Measurements from ENCODE around the gene WDR59.
A peak's percentile ranks its signal among the peaks of the same experiment; 100 is the strongest.
"Not testable (repeated sequence)": the region's sequence is repeated elsewhere in the genome, so short reads cannot be mapped to it uniquely, and the experiment has no call there.

Gene WDR59

DNA sequence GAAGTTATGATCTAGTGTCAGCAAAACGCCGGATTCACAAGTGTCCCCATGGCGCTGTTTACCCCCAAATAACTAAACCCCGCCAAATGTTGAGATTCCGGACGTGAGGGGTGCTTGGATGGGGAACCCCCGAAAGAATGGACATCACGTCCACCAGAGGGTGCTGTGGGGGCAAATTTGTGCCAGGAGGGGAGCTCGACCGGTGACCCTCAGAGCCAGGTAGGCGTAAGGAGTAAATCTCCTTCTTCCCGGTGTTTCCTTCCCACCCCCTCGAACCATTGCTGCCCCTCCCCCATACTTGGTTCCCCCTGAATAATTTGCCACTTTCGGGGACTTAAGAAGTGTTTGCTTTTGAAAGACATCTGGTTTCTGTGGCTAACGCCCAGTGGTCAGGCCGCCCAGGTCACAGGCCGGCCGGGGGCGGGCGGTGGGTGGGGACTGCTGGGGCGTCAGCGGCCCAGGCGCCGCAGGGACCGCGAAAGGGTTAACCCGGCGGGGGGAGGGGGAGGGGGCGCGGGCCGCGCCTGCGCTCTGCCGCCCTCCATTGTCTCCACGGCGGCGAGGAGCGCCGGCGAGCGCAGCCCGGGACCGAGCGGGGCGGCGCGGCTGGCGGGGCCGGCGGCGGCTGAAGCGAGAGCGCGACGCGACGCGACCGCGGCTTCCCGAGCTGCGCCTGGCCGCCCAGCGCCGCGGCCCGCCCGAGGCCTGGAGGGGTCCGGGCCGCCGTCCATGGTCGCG, 13.7 kb upstream of the WDR59 start, which contains the start of gene ZNRF1:
TSS of gene ZNRF1 (plus strand) at position 544 of the 738 bp plus-strand sequence. CDS start 648 bp downstream, outside the sequence.
- Histone ChIP-seq H3K9me3 (ENCODE audit: control insufficient read depth, low read length) (no peaks in the 10 kb centered on the region), H3K27ac (ENCODE audit: low read depth, low read length, severe bottlenecking) (peak within 1 kb of the TSS; percentile 66), H3K36me3 (ENCODE audit: control insufficient read depth, insufficient read depth, low read length) (no peaks in the 10 kb centered on the region), H3K4me1 (ENCODE audit: control insufficient read depth, insufficient read depth, low read length, poor library complexity, severe bottlenecking) (peaks cover 28% of the 10 kb centered on the region), H3K4me3 (ENCODE audit: extremely low read depth, insufficient read depth, low read length, poor library complexity, severe bottlenecking) (peak within 1 kb of the TSS; percentile 81)
- 0 to 3% methylated on average over 26 to 47 of the region's 73 CpGs for WGBS, 2 experiments (ENCODE audit: insufficient coverage in 2 of 2)

DNA sequence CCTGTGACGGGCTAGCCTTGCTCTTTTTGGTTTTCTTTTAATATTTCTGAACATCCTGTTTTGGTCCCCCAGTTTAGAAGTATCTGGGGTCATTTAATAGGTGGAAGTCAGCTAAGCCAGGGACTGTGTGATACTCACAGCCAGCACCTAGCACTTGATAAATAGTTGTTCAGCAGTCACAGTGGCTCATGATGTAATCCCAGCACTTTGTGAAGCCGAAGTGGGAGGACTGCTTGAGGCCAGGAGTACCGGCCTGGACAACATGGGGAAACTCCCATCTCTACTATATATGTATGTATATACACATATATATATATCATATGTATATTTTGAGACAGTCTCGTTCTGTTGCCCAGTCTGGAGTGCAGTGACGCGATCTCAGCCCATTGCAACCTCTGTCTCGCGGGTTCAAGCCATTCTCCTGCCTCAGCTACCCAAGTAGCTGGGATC, 12.1 kb upstream of the WDR59 start:
- WGBS, 2 experiments (ENCODE audit: insufficient coverage in 2 of 2) = 100% methylated on average over 1 of the region's 8 CpGs

DNA sequence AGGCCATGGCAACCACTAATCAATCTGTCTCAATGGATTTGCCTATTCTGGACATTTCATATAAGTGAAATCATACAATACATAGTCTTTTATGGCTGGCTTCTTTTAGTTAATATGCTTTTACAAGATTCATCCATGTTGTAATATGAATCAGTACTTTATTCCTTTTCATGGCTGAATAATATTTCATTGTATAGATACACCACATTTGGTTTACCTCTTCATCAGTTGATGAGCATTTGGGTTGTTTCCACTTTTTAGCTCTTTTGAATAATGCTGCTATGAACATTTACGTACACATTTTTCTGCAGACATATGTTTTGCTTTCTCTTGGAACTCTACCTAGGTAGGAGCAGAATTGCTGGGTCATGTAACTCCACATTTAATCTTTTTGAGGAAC, 11.1 kb upstream of the WDR59 start:
- H3K4me1 ChIP-seq (ENCODE audit: control insufficient read depth, insufficient read depth, low read length, poor library complexity, severe bottlenecking) = peaks cover 13% of the 10 kb centered on the region
- H3K9me3 ChIP-seq (ENCODE audit: control insufficient read depth, low read length) = no peaks in the 10 kb centered on the region
- H3K27ac ChIP-seq (ENCODE audit: low read depth, low read length, severe bottlenecking) = no peak overlapping the region
- 100% methylated on average over 1 of the region's 1 CpG; no CpG with 5 or more reads in 1 of the 2 experiments for WGBS, 2 experiments (ENCODE audit: insufficient coverage in 2 of 2)
- no peak overlapping the region for H3K4me3 ChIP-seq (ENCODE audit: extremely low read depth, insufficient read depth, low read length, poor library complexity, severe bottlenecking)
- H3K36me3 ChIP-seq (ENCODE audit: control insufficient read depth, insufficient read depth, low read length) = no peaks in the 10 kb centered on the region

More for the DNA sequence above, 12.1 kb upstream of the WDR59 start:
- no peaks in the 10 kb centered on the region for H3K36me3 ChIP-seq (ENCODE audit: control insufficient read depth, insufficient read depth, low read length)
- H3K27ac ChIP-seq (ENCODE audit: low read depth, low read length, severe bottlenecking) = no peak overlapping the region
- H3K4me3 ChIP-seq (ENCODE audit: extremely low read depth, insufficient read depth, low read length, poor library complexity, severe bottlenecking) = no peak overlapping the region
- peaks cover 17% of the 10 kb centered on the region for H3K4me1 ChIP-seq (ENCODE audit: control insufficient read depth, insufficient read depth, low read length, poor library complexity, severe bottlenecking)
- no peaks in the 10 kb centered on the region for H3K9me3 ChIP-seq (ENCODE audit: control insufficient read depth, low read length)

DNA sequence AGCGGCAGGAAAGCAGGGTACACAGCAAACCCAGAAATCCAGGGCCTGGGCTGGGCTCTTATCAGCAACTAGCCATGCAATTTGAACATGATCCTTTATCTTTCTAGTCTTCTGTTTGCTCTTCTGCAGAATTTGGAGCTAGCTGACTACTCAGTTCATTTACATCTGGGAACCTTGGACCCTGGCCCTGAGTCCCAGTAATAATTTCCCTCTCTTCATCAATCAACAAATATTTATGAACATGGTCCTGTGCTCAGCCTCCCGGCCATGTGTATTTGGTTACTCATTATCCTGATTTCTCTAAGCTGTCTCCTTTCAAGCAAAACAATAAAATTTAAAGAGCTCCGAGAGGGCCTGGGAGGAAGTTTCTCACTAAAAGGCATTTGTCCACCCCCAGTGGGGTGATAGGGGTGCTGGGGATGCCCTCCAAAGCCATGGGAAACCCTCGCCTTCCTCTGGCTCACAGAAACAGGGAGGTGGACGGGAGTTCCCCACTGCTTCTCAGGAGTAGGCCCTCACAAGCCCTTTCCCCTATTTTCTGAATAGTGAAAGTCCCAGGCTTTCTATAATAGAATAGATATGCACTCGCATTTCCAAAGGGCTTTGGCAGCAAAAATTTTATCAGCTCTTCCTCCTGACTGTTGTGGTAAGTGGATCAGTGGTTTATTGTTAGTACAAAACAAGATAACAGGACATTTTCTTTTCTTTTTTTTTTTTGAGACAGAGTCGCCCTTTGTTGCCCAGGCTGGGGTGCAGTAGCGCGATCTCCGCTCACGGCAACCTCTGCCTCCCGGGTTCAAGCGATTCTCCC, 6.9 kb upstream of the WDR59 start:
- 92 to 93% methylated on average over 8 to 9 of the region's 13 CpGs for WGBS, 2 experiments (ENCODE audit: insufficient coverage in 2 of 2)
- no peaks in the 10 kb centered on the region for H3K36me3 ChIP-seq (ENCODE audit: control insufficient read depth, insufficient read depth, low read length)
- no peak overlapping the region for H3K27ac ChIP-seq (ENCODE audit: low read depth, low read length, severe bottlenecking)
- no peak overlapping the region for H3K4me3 ChIP-seq (ENCODE audit: extremely low read depth, insufficient read depth, low read length, poor library complexity, severe bottlenecking)
- peaks cover 11% of the 10 kb centered on the region for H3K4me1 ChIP-seq (ENCODE audit: control insufficient read depth, insufficient read depth, low read length, poor library complexity, severe bottlenecking)
- H3K9me3 ChIP-seq (ENCODE audit: control insufficient read depth, low read length) = no peaks in the 10 kb centered on the region

DNA sequence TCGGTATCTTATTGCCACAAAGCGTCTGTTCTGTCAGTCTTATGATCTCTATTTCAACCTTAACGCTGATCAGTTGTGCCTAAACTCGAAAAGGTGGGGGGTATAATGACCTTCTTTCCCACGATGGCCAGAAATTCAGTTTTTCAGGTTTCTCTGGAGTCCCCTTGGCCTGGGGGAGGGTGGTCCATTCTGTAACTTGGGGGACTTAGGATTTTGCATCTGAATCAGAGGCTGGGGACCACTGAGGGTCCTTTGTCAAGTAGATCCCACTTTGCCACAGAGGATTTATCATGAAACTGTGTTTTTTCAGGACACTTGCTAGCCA, 6.3 kb upstream of the WDR59 start:
- whole genome bisulfite sequencing, 2 experiments (ENCODE audit: insufficient coverage in 2 of 2) = 77 to 100% methylated on average over 2 to 5 of the region's 5 CpGs
- no peak overlapping the region for H3K27ac ChIP-seq (ENCODE audit: low read depth, low read length, severe bottlenecking)
- no peaks in the 10 kb centered on the region for H3K36me3 ChIP-seq (ENCODE audit: control insufficient read depth, insufficient read depth, low read length)
- H3K4me3 ChIP-seq (ENCODE audit: extremely low read depth, insufficient read depth, low read length, poor library complexity, severe bottlenecking) = no peak overlapping the region
- no peaks in the 10 kb centered on the region for H3K9me3 ChIP-seq (ENCODE audit: control insufficient read depth, low read length)
- peaks cover 11% of the 10 kb centered on the region for H3K4me1 ChIP-seq (ENCODE audit: control insufficient read depth, insufficient read depth, low read length, poor library complexity, severe bottlenecking)

DNA sequence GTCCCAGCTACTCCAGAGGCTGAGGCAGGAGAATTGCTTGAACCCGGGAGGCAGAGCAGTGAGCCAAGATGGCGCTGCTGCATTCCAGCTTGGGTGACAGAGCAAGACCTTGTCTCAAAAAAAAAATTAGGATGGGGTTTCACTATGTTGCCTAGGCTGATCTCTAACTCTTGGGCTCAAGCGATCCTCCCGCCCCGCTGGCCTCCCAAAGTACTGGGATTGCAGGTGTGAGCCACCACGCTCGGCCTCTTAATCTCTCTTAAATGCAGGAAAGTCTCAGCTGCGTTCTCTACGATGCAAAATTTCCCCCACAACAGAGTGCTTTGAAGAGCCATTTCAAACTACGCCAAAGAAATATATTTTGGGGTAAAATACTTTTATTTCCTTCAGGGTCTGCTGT, 5.9 kb upstream of the WDR59 start:
- Histone ChIP-seq H3K9me3 (ENCODE audit: control insufficient read depth, low read length) (no peaks in the 10 kb centered on the region), H3K4me3 (ENCODE audit: extremely low read depth, insufficient read depth, low read length, poor library complexity, severe bottlenecking) (no peak overlapping the region), H3K27ac (ENCODE audit: low read depth, low read length, severe bottlenecking) (no peak overlapping the region), H3K4me1 (ENCODE audit: control insufficient read depth, insufficient read depth, low read length, poor library complexity, severe bottlenecking) (peaks cover 11% of the 10 kb centered on the region), H3K36me3 (ENCODE audit: control insufficient read depth, insufficient read depth, low read length) (no peaks in the 10 kb centered on the region)
- WGBS, 2 experiments (ENCODE audit: insufficient coverage in 2 of 2) = 90 to 98% methylated on average over 9 of the region's 10 CpGs

DNA sequence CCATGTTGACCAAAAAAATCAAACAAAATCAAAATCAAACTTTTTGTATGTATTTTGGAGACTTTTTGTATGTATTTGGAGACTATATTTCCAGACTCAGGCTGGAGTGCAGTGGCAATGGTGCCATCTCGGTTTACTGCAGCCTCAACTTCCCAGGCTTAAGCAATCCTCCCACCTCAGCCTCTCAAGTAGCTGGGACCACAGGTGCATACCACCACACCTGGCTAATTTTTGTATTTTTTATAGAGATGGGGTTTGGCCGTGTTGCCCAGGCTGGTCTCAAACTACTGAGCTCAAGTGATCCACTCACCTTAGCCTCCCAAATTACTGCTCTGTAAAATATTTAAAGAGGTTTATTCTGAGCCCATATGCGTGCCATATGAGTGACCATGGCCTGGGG, 4.9 kb upstream of the WDR59 start:
- 88% methylated on average over 1 of the region's 3 CpGs; no CpG with 5 or more reads in 1 of the 2 experiments for WGBS, 2 experiments (ENCODE audit: insufficient coverage in 2 of 2)
- peaks cover 11% of the 10 kb centered on the region for H3K4me1 ChIP-seq (ENCODE audit: control insufficient read depth, insufficient read depth, low read length, poor library complexity, severe bottlenecking)
- H3K27ac ChIP-seq (ENCODE audit: low read depth, low read length, severe bottlenecking); H3K4me3 ChIP-seq (ENCODE audit: extremely low read depth, insufficient read depth, low read length, poor library complexity, severe bottlenecking); H3K36me3 ChIP-seq (ENCODE audit: control insufficient read depth, insufficient read depth, low read length); H3K9me3 ChIP-seq (ENCODE audit: control insufficient read depth, low read length): not testable (repeated sequence)

DNA sequence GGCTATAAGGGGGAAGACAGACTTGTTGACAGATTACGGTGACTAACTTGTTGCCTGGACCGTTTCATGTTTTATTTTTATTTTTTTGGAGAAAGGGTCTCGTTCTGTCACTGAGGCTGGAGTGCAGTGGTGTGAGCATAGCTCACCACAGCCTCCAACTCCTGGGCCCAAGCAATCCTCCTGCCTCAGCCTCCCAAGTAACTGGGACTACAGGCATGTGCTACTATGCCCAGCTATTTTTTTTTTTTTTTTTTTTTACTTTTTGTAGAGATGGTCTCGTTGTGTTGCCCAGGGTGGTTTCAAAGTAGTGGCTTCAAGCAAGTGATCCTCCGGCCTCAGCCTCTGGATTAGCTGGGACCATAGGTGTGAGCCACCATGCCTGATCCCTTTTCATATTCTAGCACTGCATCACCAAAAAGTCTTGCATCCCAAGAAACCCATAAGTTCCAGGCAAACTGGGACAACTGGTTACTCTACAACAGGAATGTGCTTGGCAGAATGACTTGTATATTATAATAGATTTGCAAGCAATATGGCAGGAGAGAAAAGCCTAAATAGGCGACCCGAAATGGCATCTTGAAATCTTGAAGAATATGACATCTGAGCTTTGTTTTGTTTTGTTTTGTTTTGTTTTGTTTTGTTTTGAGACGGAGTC, 2.2 kb upstream of the WDR59 start:
- Histone ChIP-seq H3K36me3 (ENCODE audit: control insufficient read depth, insufficient read depth, low read length) (peaks cover 4% of the 10 kb centered on the region), H3K9me3 (ENCODE audit: control insufficient read depth, low read length) (no peaks in the 10 kb centered on the region), H3K4me3 (ENCODE audit: extremely low read depth, insufficient read depth, low read length, poor library complexity, severe bottlenecking) (no peak overlapping the region), H3K4me1 (ENCODE audit: control insufficient read depth, insufficient read depth, low read length, poor library complexity, severe bottlenecking) (peaks cover 8% of the 10 kb centered on the region), H3K27ac (ENCODE audit: low read depth, low read length, severe bottlenecking) (no peak overlapping the region)
- WGBS, 2 experiments (ENCODE audit: insufficient coverage in 2 of 2) = 73 to 74% methylated on average over 4 to 5 of the region's 8 CpGs

DNA sequence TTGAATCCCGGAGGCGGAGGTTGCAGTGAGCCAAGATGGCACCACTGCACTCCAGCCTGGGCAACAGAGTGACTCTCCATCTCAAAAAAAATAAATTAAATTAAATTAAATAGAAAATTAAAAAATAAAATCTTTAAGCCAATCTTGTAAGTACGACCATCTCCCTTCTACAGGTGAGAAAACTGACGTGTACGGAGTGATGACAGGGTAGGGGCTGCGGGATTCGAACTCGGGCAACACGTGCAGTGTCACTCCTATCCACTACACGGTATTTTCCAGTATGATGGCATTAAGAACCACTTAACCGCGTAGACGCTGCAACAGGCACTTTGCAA, 762 bp downstream of the WDR59 start:
- WGBS, 2 experiments (ENCODE audit: insufficient coverage in 2 of 2) = 38 to 43% methylated on average over 10 of the region's 13 CpGs
- peak overlapping the region; percentile 98 for H3K4me3 ChIP-seq (ENCODE audit: extremely low read depth, insufficient read depth, low read length, poor library complexity, severe bottlenecking)
- H3K36me3 ChIP-seq (ENCODE audit: control insufficient read depth, insufficient read depth, low read length) = peaks cover 13% of the 10 kb centered on the region
- no peak overlapping the region for H3K27ac ChIP-seq (ENCODE audit: low read depth, low read length, severe bottlenecking)
- no peaks in the 10 kb centered on the region for H3K9me3 ChIP-seq (ENCODE audit: control insufficient read depth, low read length)
- no peaks in the 10 kb centered on the region for H3K4me1 ChIP-seq (ENCODE audit: control insufficient read depth, insufficient read depth, low read length, poor library complexity, severe bottlenecking)

DNA sequence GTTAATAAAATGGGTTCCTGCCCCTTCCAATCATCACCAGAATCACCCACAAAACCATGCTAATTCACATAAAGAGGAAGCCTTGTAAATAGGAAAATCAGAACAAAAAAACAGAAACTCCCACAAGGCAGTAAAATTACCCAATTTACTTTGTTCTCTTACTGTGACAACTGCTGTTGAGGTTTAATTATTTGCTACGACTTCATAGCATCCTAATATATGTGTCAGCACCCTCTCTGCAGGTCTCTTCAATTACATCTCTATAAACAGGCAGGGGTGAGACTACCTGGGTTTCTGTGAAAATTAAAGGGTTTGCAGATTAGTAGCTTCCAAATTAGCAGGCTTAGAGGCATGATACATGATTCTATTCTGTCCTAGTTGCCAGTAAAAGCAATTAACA, 2.7 kb downstream of the WDR59 start:
- no peak overlapping the region for H3K4me3 ChIP-seq (ENCODE audit: extremely low read depth, insufficient read depth, low read length, poor library complexity, severe bottlenecking)
- WGBS, 2 experiments (ENCODE audit: insufficient coverage in 2 of 2) = no CpG with 5 or more reads among the region's 1 CpG

More for the DNA sequence above, 2.7 kb downstream of the WDR59 start:
- Histone ChIP-seq H3K36me3 (ENCODE audit: control insufficient read depth, insufficient read depth, low read length) (peaks cover 16% of the 10 kb centered on the region), H3K27ac (ENCODE audit: low read depth, low read length, severe bottlenecking) (no peak overlapping the region), H3K4me1 (ENCODE audit: control insufficient read depth, insufficient read depth, low read length, poor library complexity, severe bottlenecking) (no peaks in the 10 kb centered on the region), H3K9me3 (ENCODE audit: control insufficient read depth, low read length) (no peaks in the 10 kb centered on the region)
